IMR-90 (cell line): ENCODE measurements around the gene SH3RF3. TPM values are rescaled to one million over a fixed set of nuclear protein-coding genes. Genes with fewer than 3 reads are reported as not detected.

Experiments
- ATAC-seq: fragments of 200-7000 bp; cut with Tn5 transposase; 2 replicates; pipeline ENCODE4 v1.9.1; 2020; ENCODE audit warnings: low read depth, mild to moderate bottlenecking, moderate library complexity
- BruUV-seq: library from RNA; stranded (reverse); fragments of 400-500 nt; replicated peaks from 2 replicates; lab custom pipeline; 2021; lab: Mats Ljungman, UMichigan
- CTCF ChIA-PET: fragments of 300-600 bp; formaldehyde crosslinking; extraction: SDS; loops from one replicate; lab custom pipeline; 2021; ENCODE audit warnings: antibody characterized with exemption; lab: Yijun Ruan, JAX
- POLR2A ChIA-PET: fragments of 300-600 bp; sonication (Branson Sonifier 250); formaldehyde crosslinking; loops from one replicate; lab custom pipeline; 2022; ENCODE audit warnings: antibody characterized with exemption; ENCODE audit not compliant: unreplicated experiment; lab: Charles Lee
- DNase-seq: peaks from one replicate; pipeline ENCODE4 v3.0.0; 2013
- H2AFZ ChIP-seq: replicated peaks from 2 replicates; pipeline ENCODE3; 2013; ENCODE audit warnings: low read length, mild to moderate bottlenecking; ENCODE audit not compliant: poor library complexity
- H2AK5ac ChIP-seq: 2 replicates; pipeline ENCODE4 v1.6.1; 2013; ENCODE audit warnings: low read depth, low read length, inconsistent platforms
- H2AK9ac ChIP-seq: replicated peaks from 2 replicates; pipeline ENCODE3; 2013; ENCODE audit warnings: mild to moderate bottlenecking, low read depth, low read length, moderate library complexity; ENCODE audit not compliant: poor library complexity
- H2BK120ac ChIP-seq: 2 replicates; pipeline ENCODE4 v1.6.1; 2013; ENCODE audit warnings: low read depth, low read length, inconsistent platforms
- H2BK15ac ChIP-seq: 3 replicates; pipeline ENCODE4 v1.6.1; 2013; ENCODE audit warnings: low read depth, low read length, inconsistent platforms
- H2BK20ac ChIP-seq: 2 replicates; pipeline ENCODE4 v1.6.1; 2013; ENCODE audit warnings: low read depth, mild to moderate bottlenecking, inconsistent platforms, low read length, moderate library complexity
- H2BK5ac ChIP-seq: 2 replicates; pipeline ENCODE4 v1.6.1; 2013; ENCODE audit warnings: mild to moderate bottlenecking, low read depth, low read length, inconsistent platforms; ENCODE audit not compliant: poor library complexity, severe bottlenecking
- H3K14ac ChIP-seq: replicated peaks from 2 replicates; pipeline ENCODE4 v1.6.1; 2013; ENCODE audit warnings: low read depth, low read length, inconsistent platforms
- H3K18ac ChIP-seq: 2 replicates; pipeline ENCODE4 v1.6.1; 2013; ENCODE audit warnings: low read depth, low read length, control low read depth
- H3K23ac ChIP-seq: 2 replicates; pipeline ENCODE4 v1.6.1; 2013; ENCODE audit warnings: low read depth, low read length, inconsistent platforms
- H3K27ac ChIP-seq: 2 replicates; pipeline ENCODE4 v1.5.1; 2013; ENCODE audit warnings: mild to moderate bottlenecking, control low read depth, low read length; ENCODE audit not compliant: insufficient read depth
- H3K27me3 ChIP-seq: 2 replicates; pipeline ENCODE4 v1.6.1; 2013; ENCODE audit warnings: low read length; ENCODE audit not compliant: control insufficient read depth, insufficient read depth
- H3K36me3 ChIP-seq: 2 replicates; pipeline ENCODE4 v1.6.1; 2013; ENCODE audit warnings: low read length, mixed read lengths; ENCODE audit not compliant: control insufficient read depth, insufficient read depth
- H3K4ac ChIP-seq: 2 replicates; pipeline ENCODE4 v1.6.1; 2013; ENCODE audit warnings: low read depth, low read length, inconsistent platforms
- H3K4me1 ChIP-seq: 2 replicates; pipeline ENCODE4 v1.6.1; 2013; ENCODE audit warnings: low read length, mixed read lengths; ENCODE audit not compliant: control insufficient read depth, insufficient read depth
- H3K4me2 ChIP-seq: 2 replicates; pipeline ENCODE4 v1.6.1; 2013; ENCODE audit warnings: low read depth, mild to moderate bottlenecking, control low read depth, low read length, moderate library complexity
- H3K4me3 ChIP-seq: 2 replicates; pipeline ENCODE4 v1.5.1; 2013; ENCODE audit warnings: low read depth, mild to moderate bottlenecking, control low read depth, low read length, moderate library complexity; ENCODE audit not compliant: insufficient read depth
- H3K56ac ChIP-seq: 2 replicates; pipeline ENCODE4 v1.6.1; 2013; ENCODE audit warnings: low read length, inconsistent platforms; ENCODE audit not compliant: insufficient read depth; ENCODE audit errors: extremely low read depth
- H3K79me1 ChIP-seq, 2 experiments: 2 replicates each; pipeline ENCODE4 v1.6.1; 2013; ENCODE audit warnings: low read length in 2 of 2, inconsistent platforms in 1 of 2, low read depth in 1 of 2
- H3K9ac ChIP-seq: 2 replicates; pipeline ENCODE4 v1.6.1; 2013; ENCODE audit warnings: low read depth, low read length, control low read depth
- H3K9me1 ChIP-seq: 2 replicates; pipeline ENCODE4 v1.6.1; 2013; ENCODE audit warnings: low read length, inconsistent platforms; ENCODE audit not compliant: insufficient read depth
- H3K9me3 ChIP-seq: 2 replicates; pipeline ENCODE4 v1.6.1; 2013; ENCODE audit warnings: low read length; ENCODE audit not compliant: control insufficient read depth, insufficient read depth
- H4K20me1 ChIP-seq: 2 replicates; pipeline ENCODE4 v1.6.1; 2013; ENCODE audit warnings: low read length, inconsistent platforms; ENCODE audit not compliant: insufficient read depth
- H4K5ac ChIP-seq: 2 replicates; pipeline ENCODE4 v1.6.1; 2013; ENCODE audit warnings: mild to moderate bottlenecking, low read depth, low read length, control low read depth
- H4K8ac ChIP-seq, 2 experiments: 2 replicates each; pipeline ENCODE4 v1.6.1; 2013; ENCODE audit warnings: low read depth in 2 of 2, low read length in 2 of 2, control low read depth in 1 of 2, inconsistent platforms in 1 of 2
- H4K91ac ChIP-seq: 2 replicates; pipeline ENCODE4 v1.6.1; 2013; ENCODE audit warnings: low read depth, low read length, inconsistent platforms; ENCODE audit not compliant: insufficient read depth
- MXI1 ChIP-seq: IDR thresholded peaks from 2 replicates; pipeline ENCODE4 v1.6.1; 2012; ENCODE audit warnings: low read depth, mild to moderate bottlenecking, low read length, moderate library complexity, borderline replicate concordance
- WGBS, 2 experiments: methylation state at CpG; one replicate each; pipeline versions ENCODE4 v1.1.5 to v1.1.7; 2013; ENCODE audit warnings: missing lambda C conversion rate in 2 of 2; ENCODE audit not compliant: insufficient read length in 1 of 2; ENCODE audit errors: extremely low coverage in 2 of 2; 5-methylcytosine and 5-hydroxymethylcytosine counted together
- dilution Hi-C: fragments of 300-500 bp; cut with HindIII; formaldehyde crosslinking; loops from one replicate; pipeline ENCODE4 v1.14.3; 2018; ENCODE audit warnings: low sequenced_read_pairs; ENCODE audit not compliant: unreplicated experiment
- in situ Hi-C: fragments of 300-500 bp; cut with MboI; formaldehyde crosslinking; loops from 3 replicates; pipeline ENCODE4 v1.14.3; 2019; ENCODE audit warnings: low sequenced_read_pairs, inconsistent platforms, mixed read lengths
- intact Hi-C: fragments of 100-400 bp; cut with micrococcal nuclease; formaldehyde crosslinking; loops from 2 replicates; pipeline ENCODE4 v1.10.0; 2022
- polyA plus RNA-seq, 3 experiments: library from polyadenylated mRNA; depleted of rRNA; stranded (reverse); fragments of >200 nt; gene quantifications; 2 replicates each; pipeline ENCODE4 v1.2.3, GENCODE V29; 2012; ENCODE audit warnings: low replicate concordance in 1 of 3
- total RNA-seq: library from RNA; depleted of rRNA; stranded (reverse); fragments of >200 nt; gene quantifications from 2 replicates; pipeline ENCODE4 v1.2.3, GENCODE V29; 2012

SH3RF3 gene
- total and polyA plus RNA-seq, 2 of the 4 experiments (the other 2 are of a cell fraction) = 3.4 to 5.3 TPM

DNA sequence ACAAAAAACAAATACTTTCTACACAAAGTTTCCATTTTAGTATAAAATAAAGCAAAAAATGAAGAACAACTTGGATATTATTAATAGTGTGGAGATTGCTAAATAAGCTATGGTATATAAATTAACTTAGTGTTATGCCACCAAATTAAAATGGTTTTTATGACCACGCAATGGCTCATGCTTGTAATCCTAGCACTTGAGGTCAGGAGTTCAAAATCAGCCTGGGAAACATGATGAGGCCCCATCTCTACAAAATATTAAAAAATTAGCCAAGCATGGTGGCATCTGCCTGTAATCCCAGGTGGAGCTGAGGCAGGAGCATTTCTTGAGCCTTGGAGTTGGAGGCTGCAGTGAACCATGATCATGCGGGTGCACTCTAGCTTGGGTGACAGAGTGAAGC lies 108.8 kb downstream of the SH3RF3 start:
- Histone ChIP-seq H2AFZ (no peak overlapping the region), H2BK5ac (peak overlapping the region; percentile 12), H3K4ac (peak overlapping the region; percentile 49), H3K9me1 (peaks cover 34% of the 10 kb centered on the region), H4K8ac (peak overlapping the region in 1 of 2 experiments; percentile 67; a peak in 3 of 4 replicates), H2BK20ac (peak overlapping the region; percentile 1; the same call in 1 of the 2 replicates), H2BK15ac (0 out of 3 replicates have a peak overlapping the region, but pooled peaks have one; percentile 61), H2AK5ac (peak overlapping the region; percentile 30), H3K9ac (no peak overlapping the region), H3K18ac (peak overlapping the region; percentile 59), H3K4me1 (peaks cover 38% of the 10 kb centered on the region), H4K91ac (no peak overlapping the region), H3K56ac (no peak overlapping the region), H4K5ac (peak overlapping the region; percentile 18; the same call in 1 of the 2 replicates), H3K14ac (peak overlapping the region; percentile 48; the same call in 1 of the 2 replicates), H2AK9ac (no peak overlapping the region), H3K4me2 (no peak overlapping the region), H3K9me3 (no peaks in the 10 kb centered on the region), H3K27me3 (no peaks in the 10 kb centered on the region), H2BK120ac (peak overlapping the region; percentile 80; the same call in 1 of the 2 replicates), H3K4me3 (no peak overlapping the region), H3K27ac (peak overlapping the region; percentile 63; the same call in 1 of the 2 replicates), H3K36me3 (no peaks in the 10 kb centered on the region), H4K20me1 (peaks cover 12% of the 10 kb centered on the region), H3K23ac (peak overlapping the region; percentile 50; the same call in 1 of the 2 replicates), H3K79me1 (peaks cover 55 to 92% of the 10 kb centered on the region in 2 experiments)
- no TSS peak for BruUV-seq
- in situ Hi-C loops (no loop called here), intact Hi-C loops (no loop called here), dilution Hi-C loops (no loop called here)
- no peak for ATAC-seq
- TF ChIP-seq MXI1 = no peak
- WGBS, 2 experiments = no CpG with 5 or more reads among the region's 2 CpGs
- DNase-seq = no peak
- CTCF ChIA-PET = interaction anchor here (1.0 to 1.3 kb wide), 2 partner anchors 51 to 66 kb away, joined by 3 to 4 read pairs; no protein-coding TSS in a partner anchor
- POLR2A ChIA-PET = no interaction called here
